ENCODE results near the gene PLSCR3.
A peak's percentile ranks its signal among the peaks of the same experiment; 100 is the strongest.

PLSCR3 gene

GRCh38 chr17:7405350-7406234 is 11.3 kb upstream of the PLSCR3 start:
- DNase-seq = no peak

- peak; percentile 75 for DNase-seq
These were observed 10.5 kb upstream of the PLSCR3 start for GRCh38 chr17:7404737-7405349.

DNA sequence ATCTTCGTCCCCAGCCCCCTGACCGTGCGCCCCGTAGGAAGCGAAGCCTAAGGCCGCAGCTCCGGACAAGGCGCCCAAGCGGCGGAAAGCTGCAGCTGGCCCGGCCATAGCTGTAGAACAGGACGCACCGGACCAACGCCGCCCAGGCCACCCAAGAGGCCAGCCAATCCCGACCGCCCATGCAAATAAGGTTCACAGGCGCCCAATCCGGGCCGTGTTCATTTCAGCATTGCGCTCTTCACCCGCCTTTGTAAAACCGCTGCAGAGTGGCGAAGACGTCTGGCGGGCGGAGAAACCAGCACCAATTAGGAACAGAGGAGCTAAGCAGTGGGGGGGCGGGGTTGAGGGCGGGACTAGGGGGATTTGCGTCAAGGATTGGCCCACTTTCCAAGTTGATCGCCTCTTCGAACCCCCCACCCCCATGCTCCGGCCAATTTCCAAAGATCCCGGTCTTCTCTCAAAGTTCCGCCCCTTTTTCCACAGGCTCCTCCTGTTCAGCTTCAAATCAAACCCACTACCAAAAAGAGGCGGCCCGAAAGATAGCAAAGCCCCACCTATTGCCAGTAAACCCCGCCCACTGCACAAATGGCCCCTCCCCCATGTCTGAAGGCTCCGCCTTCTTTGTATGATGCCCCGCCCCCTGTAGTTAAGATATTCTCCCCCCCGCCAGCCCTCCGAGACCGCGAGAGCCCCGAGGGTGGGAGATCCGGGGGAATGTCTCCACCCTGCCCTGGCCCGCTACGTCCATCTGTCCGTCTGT is 9.8 kb upstream of the PLSCR3 start, which contains the start of gene TMEM256:
Gene TMEM256 (minus strand): TSS at position 121 of the 760 bp plus-strand sequence. CDS start 13 bp downstream, at position 108.
- DNase-seq = peak; percentile 97

GRCh38 chr17:7403727-7403976 is 9.3 kb upstream of the PLSCR3 start:
- no peak for DNase-seq

GRCh38 chr17:7403043-7403726 is 8.9 kb upstream of the PLSCR3 start:
- DNase-seq = no peak

GRCh38 chr17:7398612-7399011 is 4.3 kb upstream of the PLSCR3 start:
- no peak for DNase-seq

GRCh38 chr17:7396147-7396546 is 1.8 kb upstream of the PLSCR3 start:
- DNase-seq = no peak

- peak; percentile 79 for DNase-seq
These were observed 493 bp downstream of the PLSCR3 start for GRCh38 chr17:7393613-7394451.

GRCh38 chr17:7392696-7393612 is 1.4 kb downstream of the PLSCR3 start:
- no peak for DNase-seq

- DNase-seq = no peak
These were observed 3.0 kb downstream of the PLSCR3 start for GRCh38 chr17:7391307-7391706.

DNA sequence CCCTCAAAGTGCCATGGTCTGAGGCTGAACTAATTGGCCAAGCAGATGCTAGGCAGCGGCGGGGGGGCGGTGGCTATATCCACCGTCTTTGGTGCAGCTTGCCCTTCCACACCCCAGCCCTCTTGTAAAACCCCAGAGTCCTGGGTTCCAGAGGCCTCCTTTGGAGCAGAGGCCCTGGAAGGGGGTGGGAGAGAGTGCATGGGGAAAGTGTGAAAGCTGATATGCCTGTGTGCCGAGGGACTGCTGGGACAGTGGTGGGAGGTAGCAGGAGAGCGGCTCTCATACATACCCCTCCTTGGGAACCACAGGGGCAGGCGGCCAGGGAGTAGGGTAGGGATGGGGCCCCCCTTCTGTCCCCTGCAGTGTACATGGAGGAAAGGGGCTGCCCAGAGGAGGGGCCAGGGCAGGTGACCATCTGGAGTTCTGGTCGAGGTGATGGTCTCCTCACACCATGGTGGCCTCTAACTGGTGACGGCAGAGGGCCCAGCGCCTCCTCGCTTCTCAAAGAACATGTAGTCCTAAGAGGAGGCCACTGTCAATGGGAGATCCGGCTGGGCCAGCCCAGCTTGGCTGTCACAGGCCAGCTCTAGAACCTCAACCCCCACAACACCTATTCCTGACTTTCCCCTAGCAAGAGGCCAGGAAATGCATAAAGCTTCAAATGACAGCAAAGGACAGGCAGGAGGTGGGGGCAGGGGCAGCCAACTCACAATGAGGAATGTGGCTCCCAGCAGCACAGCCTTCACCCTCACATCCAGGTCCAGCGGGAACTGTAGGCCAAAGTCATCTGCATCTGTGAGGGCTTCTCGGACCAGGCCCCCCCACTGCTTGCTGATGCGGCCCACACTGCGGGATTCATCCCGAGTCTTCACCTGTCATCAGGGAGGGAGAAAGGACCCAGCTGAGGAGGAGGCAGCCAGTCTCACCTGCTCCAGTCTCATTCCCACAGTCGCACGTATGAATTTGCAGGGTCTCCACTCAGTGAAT is 4.1 kb downstream of the PLSCR3 start:
- no peak for DNase-seq

GRCh38 chr17:7388856-7389255 is 5.5 kb downstream of the PLSCR3 start:
- DNase-seq = no peak

DNA sequence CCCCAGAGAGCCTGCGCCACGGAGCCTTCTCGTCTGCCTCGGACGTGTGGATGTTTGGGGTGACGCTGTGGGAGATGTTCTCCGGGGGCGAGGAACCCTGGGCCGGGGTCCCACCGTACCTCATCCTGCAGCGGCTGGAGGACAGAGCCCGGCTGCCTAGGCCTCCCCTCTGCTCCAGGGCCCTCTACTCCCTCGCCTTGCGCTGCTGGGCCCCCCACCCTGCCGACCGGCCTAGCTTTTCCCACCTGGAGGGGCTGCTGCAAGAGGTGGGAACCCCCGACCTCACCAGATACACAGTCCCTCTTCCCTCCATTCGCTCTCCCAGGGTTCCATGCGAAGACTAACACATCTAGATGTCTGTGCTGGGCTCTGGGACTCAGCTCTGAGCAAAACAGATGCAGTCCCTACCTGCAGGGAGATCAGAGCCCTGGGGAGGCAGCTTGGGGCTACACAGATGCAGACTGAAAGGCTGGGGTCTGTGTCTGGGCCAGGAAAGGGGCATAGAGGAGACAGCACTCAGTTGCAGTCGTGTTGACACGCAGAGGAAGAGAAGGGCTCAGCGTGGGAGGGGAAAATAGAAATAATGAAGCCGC is 9.7 kb downstream of the PLSCR3 start:
- DNase-seq = no peak

DNA sequence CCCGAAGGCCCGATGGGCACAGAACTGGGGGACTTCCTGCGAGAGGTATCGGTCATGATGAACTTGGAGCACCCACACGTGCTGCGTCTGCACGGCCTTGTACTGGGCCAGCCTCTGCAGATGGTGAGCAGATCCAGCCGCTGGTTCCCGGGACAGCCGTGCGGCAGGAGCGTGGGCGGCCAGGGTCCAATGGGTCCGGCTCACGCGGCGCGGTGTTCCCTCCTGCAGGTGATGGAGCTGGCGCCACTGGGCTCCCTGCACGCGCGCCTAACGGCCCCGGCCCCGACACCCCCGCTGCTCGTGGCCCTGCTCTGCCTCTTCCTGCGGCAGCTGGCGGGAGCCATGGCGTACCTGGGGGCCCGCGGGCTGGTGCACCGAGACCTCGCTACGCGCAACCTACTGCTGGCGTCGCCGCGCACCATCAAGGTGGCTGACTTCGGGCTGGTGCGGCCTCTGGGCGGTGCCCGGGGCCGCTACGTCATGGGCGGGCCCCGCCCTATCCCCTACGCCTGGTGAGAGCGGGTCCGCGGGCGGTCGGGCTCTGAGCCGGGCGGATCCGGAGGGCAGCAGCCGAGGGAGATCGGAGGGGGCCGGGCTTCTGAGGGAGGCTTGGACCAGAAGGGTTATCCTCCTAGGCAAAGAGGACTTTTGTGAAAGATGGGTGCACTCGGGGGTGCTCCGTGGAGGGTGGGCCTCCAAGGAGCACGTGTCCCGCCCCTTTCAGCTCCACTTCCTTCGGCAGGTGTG is 10.4 kb downstream of the PLSCR3 start:
- peak; percentile 81 for DNase-seq

DNA sequence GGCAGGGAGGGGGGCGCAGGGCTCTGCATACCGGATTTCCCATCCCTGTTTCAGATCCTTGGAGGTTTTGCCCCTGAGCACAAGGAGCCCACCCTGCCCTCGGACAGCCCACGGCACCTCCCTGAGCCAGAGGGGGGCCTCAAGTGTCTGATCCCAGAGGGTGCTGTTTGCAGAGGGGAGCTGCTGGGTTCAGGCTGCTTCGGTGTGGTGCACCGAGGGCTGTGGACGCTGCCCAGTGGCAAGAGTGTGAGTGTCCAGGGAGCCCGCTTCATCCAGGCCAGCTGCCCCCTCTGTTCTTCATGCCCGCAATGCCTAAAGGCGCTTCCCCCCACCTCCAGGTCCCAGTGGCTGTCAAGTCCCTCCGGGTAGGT is 11.0 kb downstream of the PLSCR3 start:
- DNase-seq = no peak

- no peak for DNase-seq
These were observed 11.4 kb downstream of the PLSCR3 start for GRCh38 chr17:7382901-7383300.

DNA sequence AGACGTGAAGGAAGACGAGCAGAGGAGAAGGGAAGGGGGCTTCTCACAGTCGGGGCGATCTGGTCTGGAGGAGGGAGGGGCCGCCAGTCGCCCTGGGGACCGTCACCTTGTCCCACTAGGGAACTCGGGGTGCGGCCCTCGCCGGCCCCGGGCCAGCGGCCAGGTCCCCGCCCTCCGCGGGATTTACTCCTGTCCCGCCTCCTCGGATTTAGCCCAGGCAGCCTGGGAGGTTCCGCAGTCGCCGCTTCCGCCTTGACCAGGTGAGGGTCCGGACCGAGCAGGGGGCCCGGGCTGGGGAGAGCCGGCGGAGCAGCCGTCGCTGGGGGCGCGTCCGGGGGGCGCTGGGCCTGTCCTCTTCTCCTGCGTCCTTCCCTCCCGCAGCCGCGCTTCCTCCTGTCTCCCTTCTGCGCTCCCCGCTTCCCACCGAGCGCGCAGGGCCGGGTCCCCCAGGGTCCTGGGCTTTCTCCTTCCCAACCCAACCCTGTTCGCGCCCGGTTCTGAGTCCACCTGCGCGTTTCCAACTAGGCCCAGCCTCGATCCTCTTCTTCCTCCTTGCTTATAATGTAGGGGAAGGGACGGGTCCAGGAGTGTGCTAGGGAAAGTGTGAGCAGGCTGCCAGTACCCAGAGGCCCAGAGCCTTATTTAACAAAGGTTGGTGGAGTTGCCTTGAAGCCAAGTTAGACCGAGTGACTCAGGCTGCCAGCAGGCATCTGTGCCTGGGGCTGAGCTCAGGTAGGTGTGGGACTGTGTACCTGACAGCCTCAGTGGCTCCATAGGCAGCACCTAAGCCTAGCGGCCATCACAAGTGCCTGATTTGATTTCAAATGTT is 13.3 kb downstream of the PLSCR3 start, which contains the start of gene TNK1:
Gene TNK1 (plus strand): TSS at position 235 of the 829 bp plus-strand sequence. CDS start 1,838 bp downstream, outside the sequence.
- no peak for DNase-seq

GRCh38 chr17:7380321-7380720 is 14.0 kb downstream of the PLSCR3 start:
- DNase-seq = no peak

All from CD4-positive, alpha-beta T cell treated with Interleukin-15 for 1 hour (primary cell).